ENCODE data around the gene KSR2. TPM values are rescaled to one million over a fixed set of nuclear protein-coding genes. Genes with fewer than 3 reads are reported as not detected.

KSR2 gene
- total RNA-seq, 1 donor from 2014 or later = 0.69 TPM

- H3K27ac Mint-ChIP-seq = no peak overlapping the region
- peaks cover 80% of the 10 kb centered on the region for H3K27me3 Mint-ChIP-seq (ENCODE audit: low read depth)
- H3K4me1 Mint-ChIP-seq = no peaks in the 10 kb centered on the region
- no peaks in the 10 kb centered on the region for H3K36me3 Mint-ChIP-seq
- no peaks in the 10 kb centered on the region for H3K9me3 Mint-ChIP-seq
- H3K4me3 Mint-ChIP-seq = no peak overlapping the region
- no peak for DNase-seq (ENCODE audit: low spot score in 2 of 2, unreplicated experiment in 2 of 2)
- no peak for TF ChIP-seq CTCF (IDR thresholded peaks at IDR 0.05; ENCODE audit: unreplicated experiment)
These were observed 304.6 kb downstream of the KSR2 start for GRCh38 chr12:117664169-117664568.

- peaks cover 74% of the 10 kb centered on the region for H3K27me3 Mint-ChIP-seq (ENCODE audit: low read depth)
- H3K36me3 Mint-ChIP-seq = no peaks in the 10 kb centered on the region
- no peak for DNase-seq (ENCODE audit: low spot score in 2 of 2, unreplicated experiment in 2 of 2)
- no peak overlapping the region for H3K4me3 Mint-ChIP-seq
- no peaks in the 10 kb centered on the region for H3K4me1 Mint-ChIP-seq
- no peak for TF ChIP-seq CTCF (IDR thresholded peaks at IDR 0.05; ENCODE audit: unreplicated experiment)
- H3K9me3 Mint-ChIP-seq = no peaks in the 10 kb centered on the region
- H3K27ac Mint-ChIP-seq = no peak overlapping the region
These were observed 306.0 kb downstream of the KSR2 start for GRCh38 chr12:117662620-117663395.

DNA sequence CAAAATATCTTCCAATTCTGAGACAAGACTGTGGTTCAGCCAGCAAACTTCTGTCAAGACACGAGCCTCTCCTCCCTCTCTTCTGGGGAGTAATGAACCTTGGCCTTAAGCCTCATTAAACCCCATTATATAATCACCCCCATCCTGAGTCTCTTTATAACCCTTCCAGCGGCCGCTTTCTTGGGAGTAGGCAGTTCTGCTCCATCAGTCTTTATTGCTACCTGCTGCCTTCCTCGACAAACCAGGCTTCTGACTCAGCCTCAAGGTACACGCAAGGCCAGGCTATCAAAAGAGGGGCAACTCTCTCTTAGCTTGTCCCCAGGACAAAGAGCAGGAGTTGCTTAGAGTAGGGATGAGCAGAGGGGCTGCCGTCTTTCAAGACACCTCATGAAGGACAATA, 306.6 kb downstream of the KSR2 start:
- Mint-ChIP-seq H3K4me1 (no peaks in the 10 kb centered on the region), H3K9me3 (no peaks in the 10 kb centered on the region), H3K4me3 (no peak overlapping the region), H3K36me3 (no peaks in the 10 kb centered on the region), H3K27me3 (ENCODE audit: low read depth) (peaks cover 69% of the 10 kb centered on the region), H3K27ac (no peak overlapping the region)
- no peak for TF ChIP-seq CTCF (IDR thresholded peaks at IDR 0.05; ENCODE audit: unreplicated experiment)
- DNase-seq (ENCODE audit: low spot score in 2 of 2, unreplicated experiment in 2 of 2) = no peak

DNA sequence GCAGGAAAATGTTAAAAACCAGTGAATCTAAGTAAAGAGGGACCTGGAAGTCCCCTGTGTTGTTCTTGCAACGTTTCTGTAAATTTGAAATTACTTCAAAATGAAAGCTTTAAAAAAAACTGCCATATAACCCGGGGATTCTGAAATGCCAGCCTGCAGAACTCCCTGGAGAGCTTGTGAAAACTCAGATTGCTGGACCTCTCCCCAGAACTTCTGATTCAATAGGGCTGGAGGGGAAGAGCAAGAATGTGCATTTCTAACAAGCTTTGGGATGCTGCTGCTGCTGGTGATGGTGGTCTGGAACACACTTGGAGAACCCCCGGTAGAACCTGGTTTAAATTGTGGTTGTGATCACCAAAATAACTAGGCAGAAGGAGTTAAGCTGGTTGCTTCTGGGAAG, 307.3 kb downstream of the KSR2 start:
- DNase-seq (ENCODE audit: low spot score in 2 of 2, unreplicated experiment in 2 of 2) = no peak
- H3K27me3 Mint-ChIP-seq (ENCODE audit: low read depth) = peaks cover 62% of the 10 kb centered on the region
- H3K36me3 Mint-ChIP-seq = no peaks in the 10 kb centered on the region

DNA sequence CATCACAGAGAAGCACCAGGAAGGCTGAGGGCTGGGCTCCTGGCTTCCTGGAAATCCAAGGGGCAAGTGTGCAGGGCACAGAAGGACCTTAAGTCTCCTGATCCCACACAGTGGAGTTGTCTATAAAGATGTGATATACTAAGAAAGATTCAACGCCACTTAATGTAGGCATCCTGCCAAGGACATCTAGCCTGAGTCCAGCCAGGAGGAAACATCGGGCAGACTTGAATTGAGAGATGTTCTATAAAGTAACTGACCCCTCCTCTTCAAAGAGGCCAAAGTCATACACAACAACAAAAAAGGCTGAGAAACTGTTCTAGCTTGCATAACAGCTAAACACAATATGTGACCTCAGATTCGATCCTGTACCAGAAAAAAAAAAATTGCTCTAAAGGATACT, 307.9 kb downstream of the KSR2 start:
- TF ChIP-seq CTCF (IDR thresholded peaks at IDR 0.05; ENCODE audit: unreplicated experiment) = no peak
- DNase-seq (ENCODE audit: low spot score in 2 of 2, unreplicated experiment in 2 of 2) = no peak
- Mint-ChIP-seq H3K4me3 (no peak overlapping the region), H3K9me3 (no peaks in the 10 kb centered on the region), H3K4me1 (no peaks in the 10 kb centered on the region), H3K36me3 (no peaks in the 10 kb centered on the region), H3K27me3 (ENCODE audit: low read depth) (peaks cover 61% of the 10 kb centered on the region), H3K27ac (no peak overlapping the region)

More for the DNA sequence above, 307.3 kb downstream of the KSR2 start:
- no peak for TF ChIP-seq CTCF (IDR thresholded peaks at IDR 0.05; ENCODE audit: unreplicated experiment)
- Mint-ChIP-seq H3K9me3 (no peaks in the 10 kb centered on the region), H3K4me1 (no peaks in the 10 kb centered on the region), H3K27ac (no peak overlapping the region), H3K4me3 (no peak overlapping the region)
